Effector CD4-positive, alpha-beta T cell (primary cell): ENCODE results near the gene BRD4.

ENCODE experiments used
- DNase-seq: peaks from one replicate; pipeline ENCODE4 v3.0.0-alpha.2; 2020

Gene BRD4

GRCh38 chr19:15289673-15290072, 42.7 kb downstream of the BRD4 start:
- DNase-seq = no peak

- DNase-seq = no peak
Measured at GRCh38 chr19:15288146-15288963, 44.0 kb downstream of the BRD4 start.

- DNase-seq = no peak
Measured at GRCh38 chr19:15287496-15287895, 44.8 kb downstream of the BRD4 start.

GRCh38 chr19:15286688-15287365, 45.5 kb downstream of the BRD4 start:
- DNase-seq = no peak

GRCh38 chr19:15285896-15286591, 46.3 kb downstream of the BRD4 start:
- DNase-seq = no peak

GRCh38 chr19:15284896-15285295, 47.4 kb downstream of the BRD4 start:
- DNase-seq = no peak

- no peak for DNase-seq
Measured at GRCh38 chr19:15284091-15284490, 48.2 kb downstream of the BRD4 start.

- DNase-seq = no peak
Measured at GRCh38 chr19:15283141-15283883, 49.0 kb downstream of the BRD4 start.

GRCh38 chr19:15282311-15282705, 50.0 kb downstream of the BRD4 start:
- no peak for DNase-seq

- DNase-seq = no peak
Measured at GRCh38 chr19:15280915-15281683, 51.2 kb downstream of the BRD4 start.

GRCh38 chr19:15280048-15280725, 52.2 kb downstream of the BRD4 start:
- DNase-seq = no peak

GRCh38 chr19:15279326-15279904, 52.9 kb downstream of the BRD4 start:
- no peak for DNase-seq

- no peak for DNase-seq
Measured at GRCh38 chr19:15276620-15277215, 55.6 kb downstream of the BRD4 start.

GRCh38 chr19:15274477-15274876, 57.9 kb downstream of the BRD4 start:
- no peak for DNase-seq

GRCh38 chr19:15269806-15270205, 62.5 kb downstream of the BRD4 start:
- DNase-seq = no peak

GRCh38 chr19:15268928-15269253, 63.4 kb downstream of the BRD4 start:
- DNase-seq = no peak

- no peak for DNase-seq
Measured at GRCh38 chr19:15268192-15268927, 64.0 kb downstream of the BRD4 start.

GRCh38 chr19:15266683-15267082, 65.7 kb downstream of the BRD4 start:
- DNase-seq = no peak

- DNase-seq = no peak
Measured at GRCh38 chr19:15265850-15266248, 66.5 kb downstream of the BRD4 start.

- DNase-seq = no peak
Measured at GRCh38 chr19:15265214-15265849, 67.0 kb downstream of the BRD4 start.
